OCI-LY1 (cell line): ENCODE measurements around the gene CSMD2.

Experiments
- H2AFZ ChIP-seq: fragments of 200-600 bp; sonication (generic), shearing (Covaris generic); 2 replicates; pipeline ENCODE4 v1.6.0; 2014; ENCODE audit warnings: antibody characterized with exemption, mild to moderate bottlenecking, low read length
- H3F3A ChIP-seq: fragments of 200-600 bp; sonication (generic), shearing (Covaris generic); 2 replicates; pipeline ENCODE4 v1.6.0; 2014; ENCODE audit warnings: mild to moderate bottlenecking, antibody characterized with exemption, low read length, moderate library complexity; ENCODE audit not compliant: insufficient read depth
- H3K27ac ChIP-seq: fragments of 200-600 bp; sonication (generic); 2 replicates; pipeline ENCODE4 v1.5.1; 2014; ENCODE audit warnings: low read length, mixed run types, mild to moderate bottlenecking, low read depth; ENCODE audit not compliant: poor library complexity, severe bottlenecking
- H3K27me3 ChIP-seq: fragments of 200-600 bp; sonication (generic); 2 replicates; pipeline ENCODE4 v1.6.0; 2014; ENCODE audit warnings: antibody characterized with exemption, mild to moderate bottlenecking, low read length, moderate library complexity; ENCODE audit not compliant: insufficient read depth
- H3K36me3 ChIP-seq: fragments of 200-600 bp; sonication (generic); 2 replicates; pipeline ENCODE4 v1.6.1; 2014; ENCODE audit warnings: mild to moderate bottlenecking, antibody characterized with exemption, low read length, moderate library complexity, mixed read lengths; ENCODE audit not compliant: insufficient read depth
- H3K4me1 ChIP-seq: fragments of 200-600 bp; sonication (generic); 2 replicates; pipeline ENCODE4 v1.5.1; 2014; ENCODE audit warnings: mild to moderate bottlenecking, low read length, moderate library complexity; ENCODE audit not compliant: insufficient read depth, severe bottlenecking
- H3K4me2 ChIP-seq: fragments of 200-600 bp; sonication (generic), shearing (Covaris generic); 2 replicates; pipeline ENCODE4 v1.6.1; 2014; ENCODE audit warnings: low read length
- H3K4me3 ChIP-seq: fragments of 200-600 bp; sonication (generic); 2 replicates; pipeline ENCODE4 v1.5.1; 2014; ENCODE audit warnings: low read length, low read depth, mild to moderate bottlenecking, mixed read lengths; ENCODE audit not compliant: poor library complexity, severe bottlenecking
- H3K79me2 ChIP-seq: fragments of 200-600 bp; shearing (Covaris generic); 2 replicates; pipeline ENCODE4 v1.6.1; 2016; ENCODE audit warnings: mixed run types, low read length, mixed read lengths; ENCODE audit not compliant: insufficient read depth
- H3K9ac ChIP-seq: fragments of 200-600 bp; sonication (generic), shearing (Covaris generic); 2 replicates; pipeline ENCODE4 v1.6.1; 2014; ENCODE audit warnings: mild to moderate bottlenecking, low read length, mixed read lengths
- H3K9me2 ChIP-seq: fragments of 200-600 bp; sonication (generic), shearing (Covaris generic); 2 replicates; pipeline ENCODE4 v1.6.1; 2014; ENCODE audit warnings: low read depth, mild to moderate bottlenecking, low read length, mixed read lengths
- H3K9me3 ChIP-seq: fragments of 200-600 bp; shearing (Covaris generic); 2 replicates; pipeline ENCODE4 v1.6.1; 2014; ENCODE audit warnings: low read length, mixed read lengths
- H4K20me1 ChIP-seq: fragments of 200-600 bp; sonication (generic), shearing (Covaris generic); 2 replicates; pipeline ENCODE4 v1.6.0; 2016; ENCODE audit warnings: mild to moderate bottlenecking, low read length; ENCODE audit not compliant: insufficient read depth
- CTCF ChIP-seq: fragments of 200-600 bp; sonication (generic), shearing (Covaris generic); IDR thresholded peaks from 2 replicates; pipeline ENCODE4 v1.5.1; 2017; ENCODE audit warnings: mild to moderate bottlenecking, antibody characterized with exemption, low read length, moderate library complexity, mixed read lengths
- EZH2 ChIP-seq: fragments of 200-600 bp; sonication (generic), shearing (Covaris generic); IDR thresholded peaks from 2 replicates; pipeline ENCODE4 v1.8.0; 2017; ENCODE audit warnings: borderline replicate concordance, mixed run types, mild to moderate bottlenecking, antibody characterized with exemption, low read length, moderate library complexity, mixed read lengths

The CSMD2 gene

GRCh38 chr1:34167389-34167788, 2.4 kb upstream of the CSMD2 start:
- Histone ChIP-seq H4K20me1 (no peaks in the 10 kb centered on the region), H3K4me3 (no peak overlapping the region), H2AFZ (no peak overlapping the region), H3K27ac (no peak overlapping the region), H3K4me1 (no peaks in the 10 kb centered on the region), H3F3A (no peaks in the 10 kb centered on the region), H3K36me3 (no peaks in the 10 kb centered on the region), H3K9me2 (no peaks in the 10 kb centered on the region), H3K79me2 (no peaks in the 10 kb centered on the region), H3K4me2 (no peak overlapping the region), H3K9me3 (no peaks in the 10 kb centered on the region), H3K9ac (no peak overlapping the region), H3K27me3 (no peaks in the 10 kb centered on the region)
- TF ChIP-seq EZH2: no peak
- TF ChIP-seq CTCF: no peak

GRCh38 chr1:34166625-34167361, 1.8 kb upstream of the CSMD2 start:
- Histone ChIP-seq H3K27ac (no peak overlapping the region), H3K36me3 (no peaks in the 10 kb centered on the region)

GRCh38 chr1:34166191-34166624, 1.2 kb upstream of the CSMD2 start:
- Histone ChIP-seq H3F3A (no peaks in the 10 kb centered on the region), H3K4me1 (no peaks in the 10 kb centered on the region), H4K20me1 (no peaks in the 10 kb centered on the region), H3K79me2 (no peaks in the 10 kb centered on the region), H2AFZ (no peak overlapping the region), H3K4me2 (no peak overlapping the region), H3K9ac (no peak overlapping the region), H3K9me3 (no peaks in the 10 kb centered on the region), H3K36me3 (no peaks in the 10 kb centered on the region), H3K27me3 (no peaks in the 10 kb centered on the region), H3K9me2 (no peaks in the 10 kb centered on the region), H3K4me3 (no peak overlapping the region), H3K27ac (no peak overlapping the region)
- TF ChIP-seq CTCF (no peak), EZH2 (no peak)

More at GRCh38 chr1:34166625-34167361, 1.8 kb upstream of the CSMD2 start:
- Histone ChIP-seq H3K27me3 (no peaks in the 10 kb centered on the region), H3K4me1 (no peaks in the 10 kb centered on the region), H3K9me2 (no peaks in the 10 kb centered on the region), H2AFZ (no peak overlapping the region), H3K9me3 (no peaks in the 10 kb centered on the region), H3K4me3 (no peak overlapping the region), H3F3A (no peaks in the 10 kb centered on the region), H3K4me2 (no peak overlapping the region), H3K79me2 (no peaks in the 10 kb centered on the region), H3K9ac (no peak overlapping the region), H4K20me1 (no peaks in the 10 kb centered on the region)
- TF ChIP-seq EZH2: no peak
- no peak for TF ChIP-seq CTCF
